Tibial nerve (tissue), 4 donors: ENCODE data around the gene SEPTIN1. TPM values are rescaled to one million over a fixed set of nuclear protein-coding genes. Genes with fewer than 3 reads are reported as not detected.

Source experiments
- DNase-seq, 2 donors: peaks; one replicate each; pipeline ENCODE4 v3.0.0-alpha.2; 2019; ENCODE audit warnings: low spot score in 2 of 2
- H3K27ac ChIP-seq, 4 donors: fragments of 200-600 bp; sonication (generic) in 3 of 4; one replicate each; pipeline ENCODE4 v1.5.1; 2017 to 2019; ENCODE audit warnings: mild to moderate bottlenecking in 1 of 4
- H3K27me3 ChIP-seq, 2 donors: fragments of 200-600 bp; sonication (generic) in 1 of 2; one replicate each; pipeline versions ENCODE4 v1.5.1 to v1.6.0; 2017 to 2019
- H3K36me3 ChIP-seq, 3 donors: fragments of 200-600 bp; sonication (generic); one replicate each; pipeline ENCODE4 v1.5.1; 2018 to 2019
- H3K4me1 ChIP-seq, 4 donors: fragments of 200-600 bp; sonication (generic) in 3 of 4; one replicate each; pipeline ENCODE4 v1.5.1; 2017 to 2019
- H3K4me3 ChIP-seq, 4 donors: fragments of 200-600 bp; sonication (generic) in 3 of 4; one replicate each; pipeline ENCODE4 v1.5.1; 2017 to 2019; ENCODE audit warnings: mild to moderate bottlenecking in 1 of 4, moderate library complexity in 1 of 4
- H3K9me3 ChIP-seq, 4 donors: fragments of 200-600 bp; sonication (generic) in 3 of 4; one replicate each; pipeline ENCODE4 v1.5.1; 2017 to 2019
- CTCF ChIP-seq, 5 experiments: fragments of 200-600 bp in 3 of 5; fragments of 450-650 bp in 2 of 5; sonication (generic) in 3 of 5; IDR thresholded peaks; one replicate each; pipeline ENCODE4 v1.5.1; 2016 to 2019; ENCODE audit warnings: antibody characterized with exemption in 5 of 5, mild to moderate bottlenecking in 3 of 5, moderate library complexity in 2 of 5
- EP300 ChIP-seq, 2 donors: sonication (generic); formaldehyde crosslinking; IDR thresholded peaks; one replicate each; pipeline ENCODE4 v1.6.1; 2017; ENCODE audit warnings: antibody characterized with exemption in 2 of 2, mild to moderate bottlenecking in 1 of 2
- POLR2A ChIP-seq, 2 donors: fragments of 450-650 bp; IDR thresholded peaks; one replicate each; pipeline ENCODE4 v1.6.1; 2017; ENCODE audit warnings: antibody characterized with exemption in 2 of 2, mild to moderate bottlenecking in 2 of 2, moderate library complexity in 2 of 2
- WGBS, 2 donors: methylation state at CpG; one replicate each; pipeline ENCODE4 v1.1.5; 2018; 5-methylcytosine and 5-hydroxymethylcytosine counted together
- total RNA-seq, 4 donors: library from RNA; depleted of rRNA; stranded (reverse); fragments of >200 nt; gene quantifications; one replicate each; pipeline ENCODE4 v1.1.0, GENCODE V29; 2016

Gene SEPTIN1
- total RNA-seq, 4 donors from 2014 or later = 1.4 to 4.8 (median 3.6) TPM; not detected in 1

GRCh38 chr16:30383521-30383920, 1.2 kb upstream of the SEPTIN1 start:
- DNase-seq = no peak
- H3K27ac ChIP-seq = no peak overlapping the region

GRCh38 chr16:30381291-30382041, 895 bp downstream of the SEPTIN1 start:
- H3K27ac ChIP-seq = peak overlapping the region in 2 of 4 donors; percentile 48 to 69
- DNase-seq = no peak
- H3K4me3 ChIP-seq = peak overlapping the region in 1 of 4 donors; percentile 27
- 70 to 79% methylated on average over 12 to 13 of the region's 13 CpGs for WGBS, 2 donors
- no peaks in the 10 kb centered on the region for H3K27me3 ChIP-seq
- no peak for TF ChIP-seq POLR2A (IDR thresholded peaks at IDR 0.05)
- peaks cover 0 to 29% (median 13%) of the 10 kb centered on the region in 4 donors for H3K4me1 ChIP-seq
- H3K36me3 ChIP-seq = no peaks in the 10 kb centered on the region
- no peaks in the 10 kb centered on the region for H3K9me3 ChIP-seq

More at GRCh38 chr16:30383521-30383920, 1.2 kb upstream of the SEPTIN1 start:
- Histone ChIP-seq H3K4me1 (peaks cover 0 to 20% (median 4%) of the 10 kb centered on the region in 4 donors), H3K36me3 (no peaks in the 10 kb centered on the region), H3K4me3 (no peak overlapping the region), H3K27me3 (no peaks in the 10 kb centered on the region), H3K9me3 (no peaks in the 10 kb centered on the region)
- 35 to 41% methylated on average over 2 of the region's 2 CpGs for WGBS, 2 donors
- TF ChIP-seq CTCF (IDR thresholded peaks at IDR 0.05) = no peak
- TF ChIP-seq POLR2A (IDR thresholded peaks at IDR 0.05) = no peak
- TF ChIP-seq EP300 (IDR thresholded peaks at IDR 0.05) = no peak

- Histone ChIP-seq H3K36me3 (no peaks in the 10 kb centered on the region), H3K27ac (peak overlapping the region in 1 of 4 donors; percentile 48), H3K27me3 (no peaks in the 10 kb centered on the region), H3K4me1 (peaks cover 0 to 29% (median 13%) of the 10 kb centered on the region in 4 donors), H3K4me3 (no peak overlapping the region), H3K9me3 (no peaks in the 10 kb centered on the region)
- no peak for DNase-seq
- 70 to 80% methylated on average over 5 to 6 of the region's 6 CpGs for WGBS, 2 donors
- TF ChIP-seq EP300 (IDR thresholded peaks at IDR 0.05) (no peak), CTCF (IDR thresholded peaks at IDR 0.05) (no peak), POLR2A (IDR thresholded peaks at IDR 0.05) (no peak)
Measured at GRCh38 chr16:30380803-30381208, 1.6 kb downstream of the SEPTIN1 start.

- Histone ChIP-seq H3K27me3 (no peaks in the 10 kb centered on the region), H3K9me3 (no peaks in the 10 kb centered on the region), H3K27ac (no peak overlapping the region), H3K36me3 (no peaks in the 10 kb centered on the region), H3K4me3 (no peak overlapping the region), H3K4me1 (peaks cover 0 to 29% (median 13%) of the 10 kb centered on the region in 4 donors)
- TF ChIP-seq POLR2A (IDR thresholded peaks at IDR 0.05) (no peak), EP300 (IDR thresholded peaks at IDR 0.05) (no peak), CTCF (IDR thresholded peaks at IDR 0.05) (no peak)
- 82 to 85% methylated on average over 4 of the region's 4 CpGs for WGBS, 2 donors
- DNase-seq = no peak
Measured at GRCh38 chr16:30380072-30380802, 2.1 kb downstream of the SEPTIN1 start.

- no peaks in the 10 kb centered on the region for H3K9me3 ChIP-seq
- peak overlapping the region; percentile 66 to 89 (median 79) for H3K4me3 ChIP-seq
- TF ChIP-seq EP300 (IDR thresholded peaks at IDR 0.05) (no peak), POLR2A (IDR thresholded peaks at IDR 0.05) (no peak), CTCF (IDR thresholded peaks at IDR 0.05) (no peak)
- no peaks in the 10 kb centered on the region for H3K27me3 ChIP-seq
- H3K4me1 ChIP-seq = peaks cover 0 to 29% (median 13%) of the 10 kb centered on the region in 4 donors
- peak overlapping the region; percentile 99 to 100 (median 100) for H3K27ac ChIP-seq
- DNase-seq = no peak
- WGBS, 2 donors = 30 to 37% methylated on average over 15 to 22 of the region's 27 CpGs
- H3K36me3 ChIP-seq = no peaks in the 10 kb centered on the region
Measured at GRCh38 chr16:30379158-30379783, 3.1 kb downstream of the SEPTIN1 start.
